OCI-LY7 (cell line): ENCODE data around the gene SIRPB1. TPM values are rescaled to one million over a fixed set of nuclear protein-coding genes. Genes with fewer than 3 reads are reported as not detected.

Experiments used
- BruUV-seq: library from RNA; stranded (reverse); fragments of 400-500 nt; replicated peaks from 2 replicates; lab custom pipeline; 2021; lab: Mats Ljungman, UMichigan
- CTCF ChIA-PET: fragments of 300-600 bp; sonication (Branson Sonifier 250); formaldehyde crosslinking; loops from one replicate; lab custom pipeline; 2022; ENCODE audit warnings: antibody characterized with exemption; ENCODE audit not compliant: unreplicated experiment; lab: Charles Lee
- POLR2A ChIA-PET: fragments of 300-600 bp; sonication (Branson Sonifier 250); formaldehyde crosslinking; loops from one replicate; lab custom pipeline; 2022; ENCODE audit warnings: antibody characterized with exemption; lab: Charles Lee
- DNase-seq: peaks from one replicate; pipeline ENCODE4 v3.0.0-alpha.2; 2015; ENCODE audit warnings: low spot score
- H2AFZ ChIP-seq: fragments of 200-600 bp; sonication (generic), shearing (Covaris generic); 2 replicates; pipeline ENCODE4 v1.6.1; 2014; ENCODE audit warnings: mild to moderate bottlenecking, antibody characterized with exemption, low read length, moderate library complexity
- H3K27ac ChIP-seq: fragments of 200-600 bp; sonication (generic); 2 replicates; pipeline ENCODE4 v1.5.1; 2014; ENCODE audit warnings: mixed run types, low read depth, mild to moderate bottlenecking, moderate library complexity, low read length, inconsistent platforms; ENCODE audit not compliant: poor library complexity, severe bottlenecking
- H3K36me3 ChIP-seq: fragments of 200-600 bp; sonication (generic); 2 replicates; pipeline ENCODE4 v1.6.1; 2014; ENCODE audit warnings: mild to moderate bottlenecking, antibody characterized with exemption, low read length, moderate library complexity, mixed read lengths; ENCODE audit not compliant: insufficient read depth
- H3K4me1 ChIP-seq: fragments of 200-600 bp; sonication (generic); 2 replicates; pipeline ENCODE4 v1.5.1; 2014; ENCODE audit warnings: mild to moderate bottlenecking, low read length; ENCODE audit not compliant: insufficient read depth, poor library complexity, severe bottlenecking
- H3K4me2 ChIP-seq: fragments of 200-600 bp; sonication (generic); 2 replicates; pipeline ENCODE4 v1.6.1; 2014; ENCODE audit warnings: mild to moderate bottlenecking, low read length
- H3K4me3 ChIP-seq: fragments of 200-600 bp; sonication (generic); 2 replicates; pipeline ENCODE4 v1.5.1; 2014; ENCODE audit warnings: mild to moderate bottlenecking, low read depth, low read length; ENCODE audit not compliant: poor library complexity, severe bottlenecking
- H3K79me2 ChIP-seq: fragments of 200-600 bp; sonication (generic); 2 replicates; pipeline ENCODE4 v1.6.1; 2016; ENCODE audit warnings: low read depth, mild to moderate bottlenecking, low read length, moderate library complexity, mixed read lengths; ENCODE audit not compliant: insufficient read depth
- H3K9me2 ChIP-seq: fragments of 200-600 bp; sonication (generic); 2 replicates; pipeline ENCODE4 v1.6.1; 2016; ENCODE audit warnings: mild to moderate bottlenecking, low read length, mixed read lengths; ENCODE audit not compliant: insufficient read depth
- H3K9me3 ChIP-seq: fragments of 200-600 bp; sonication (generic); 2 replicates; pipeline ENCODE4 v1.6.1; 2014; ENCODE audit warnings: mild to moderate bottlenecking, mixed run types, low read length, mixed read lengths
- H4K20me1 ChIP-seq: fragments of 200-600 bp; sonication (generic); 2 replicates; pipeline ENCODE4 v1.6.1; 2014; ENCODE audit warnings: mild to moderate bottlenecking, antibody characterized with exemption, low read length, moderate library complexity, mixed read lengths; ENCODE audit not compliant: insufficient read depth
- CTCF ChIP-seq: fragments of 200-600 bp; sonication (generic); conservative IDR thresholded peaks from 2 replicates; pipeline ENCODE4 v1.5.1; 2014; ENCODE audit warnings: mild to moderate bottlenecking, antibody characterized with exemption, low read length, moderate library complexity, mixed read lengths
- EZH2phosphoT487 ChIP-seq: fragments of 200-600 bp; sonication (generic); IDR thresholded peaks from 2 replicates; pipeline ENCODE4 v1.6.1; 2018; ENCODE audit warnings: low read depth, borderline replicate concordance, mild to moderate bottlenecking, mixed run types, antibody characterized with exemption, low read length, moderate library complexity, mixed read lengths
- intact Hi-C: fragments of 100-400 bp; cut with micrococcal nuclease; formaldehyde crosslinking; loops from one replicate; pipeline ENCODE4 v1.10.0; 2022; ENCODE audit not compliant: unreplicated experiment
- total RNA-seq, 2 experiments: library from RNA; depleted of rRNA in 1 of 2; stranded (reverse); fragments of >200 nt in 1 of 2; shearing (Covaris generic) in 1 of 2; gene quantifications; 2 replicates each; pipeline ENCODE4 v1.2.3, GENCODE V29; 2014 to 2022

SIRPB1 gene
- total RNA-seq, 2 experiments from 2014 or later: not detected

GRCh38 chr20:1600736-1601135 lies 19.1 kb downstream of the SIRPB1 start:
- no TSS peak for BruUV-seq
- Histone ChIP-seq H3K36me3 (no peaks in the 10 kb centered on the region), H3K79me2 (no peaks in the 10 kb centered on the region), H3K4me1 (no peaks in the 10 kb centered on the region), H3K4me2 (no peak overlapping the region), H2AFZ (no peak overlapping the region), H3K4me3 (no peak overlapping the region), H3K27ac (no peak overlapping the region), H4K20me1 (no peaks in the 10 kb centered on the region), H3K9me3 (no peaks in the 10 kb centered on the region), H3K9me2 (no peaks in the 10 kb centered on the region)
- POLR2A ChIA-PET: no interaction called here
- TF ChIP-seq CTCF (no peak), EZH2phosphoT487 (no peak)
- DNase-seq: no peak
- CTCF ChIA-PET: no interaction called here
- intact Hi-C loops: no loop called here

- Histone ChIP-seq H3K36me3 (no peaks in the 10 kb centered on the region), H2AFZ (no peak overlapping the region), H3K4me1 (no peaks in the 10 kb centered on the region), H3K9me2 (no peaks in the 10 kb centered on the region), H3K9me3 (no peaks in the 10 kb centered on the region), H3K27ac (no peak overlapping the region), H4K20me1 (no peaks in the 10 kb centered on the region), H3K4me3 (no peak overlapping the region), H3K4me2 (no peak overlapping the region), H3K79me2 (no peaks in the 10 kb centered on the region)
- POLR2A ChIA-PET: no interaction called here
- no peak for DNase-seq
- TF ChIP-seq EZH2phosphoT487 (no peak), CTCF (no peak)
- intact Hi-C loops: no loop called here
- BruUV-seq: no TSS peak
- CTCF ChIA-PET: no interaction called here
Measured at GRCh38 chr20:1595333-1595732, 24.5 kb downstream of the SIRPB1 start.

GRCh38 chr20:1588533-1589460 lies 31.0 kb downstream of the SIRPB1 start:
- H3K9me2 ChIP-seq: no peaks in the 10 kb centered on the region
- no peak overlapping the region for H3K4me3 ChIP-seq
- TF ChIP-seq EZH2phosphoT487 (no peak), CTCF (0 out of 2 replicates have a peak, but pooled peaks have one; percentile 14)
- no peaks in the 10 kb centered on the region for H3K4me1 ChIP-seq
- DNase-seq: no peak
- no peak overlapping the region for H3K27ac ChIP-seq
- intact Hi-C loops: no loop called here
- no peaks in the 10 kb centered on the region for H3K79me2 ChIP-seq
- H3K36me3 ChIP-seq: no peaks in the 10 kb centered on the region
- ChIA-PET POLR2A (no interaction called here), CTCF (no interaction called here)
- BruUV-seq: no TSS peak
- no peak overlapping the region for H3K4me2 ChIP-seq
- no peaks in the 10 kb centered on the region for H3K9me3 ChIP-seq
- H4K20me1 ChIP-seq: no peaks in the 10 kb centered on the region
- no peak overlapping the region for H2AFZ ChIP-seq
